WTC11 (cell line): Measurements from ENCODE around the gene UNC5A.

ENCODE experiments used
- ATF2 ChIP-seq: sonication (generic); formaldehyde crosslinking; IDR thresholded peaks from 2 replicates; pipeline ENCODE4 v1.8.1; 2022; ENCODE audit warnings: low read depth, missing genetic modification reagents, borderline replicate concordance
- CTCF ChIP-seq: fragments of 200-600 bp; IDR thresholded peaks from 2 replicates; pipeline ENCODE4 v1.8.0; 2022; ENCODE audit warnings: antibody characterized with exemption
- E2F1 ChIP-seq: sonication (generic); formaldehyde crosslinking; IDR thresholded peaks from 2 replicates; pipeline ENCODE4 v1.8.0; 2022; ENCODE audit warnings: mild to moderate bottlenecking, missing genetic modification reagents
- ELF4 ChIP-seq: sonication (generic); formaldehyde crosslinking; IDR thresholded peaks from 2 replicates; pipeline ENCODE4 v1.8.1; 2022; ENCODE audit warnings: low read depth, mild to moderate bottlenecking, moderate library complexity, missing genetic modification reagents
- ESRRA ChIP-seq: sonication (generic); formaldehyde crosslinking; IDR thresholded peaks from 2 replicates; pipeline ENCODE4 v1.8.1; 2022; ENCODE audit warnings: mild to moderate bottlenecking, missing genetic modification reagents, borderline replicate concordance
- GABPB1 ChIP-seq: sonication (generic); formaldehyde crosslinking; IDR thresholded peaks from 2 replicates; pipeline ENCODE4 v1.8.1; 2023; ENCODE audit warnings: mild to moderate bottlenecking, missing genetic modification reagents
- GTF2I ChIP-seq: fragments of 250-450 bp; sonication (Bioruptor Pico); conservative IDR thresholded peaks from 2 replicates; pipeline ENCODE4 v1.4.0; 2021; ENCODE audit warnings: mild to moderate bottlenecking
- PRDM15 ChIP-seq: sonication (generic); formaldehyde crosslinking; IDR thresholded peaks from 2 replicates; pipeline ENCODE4 v1.8.0; 2022; ENCODE audit warnings: missing genetic modification reagents
- SP1 ChIP-seq: sonication (generic); formaldehyde crosslinking; conservative IDR thresholded peaks from 2 replicates; pipeline ENCODE4 v1.8.1; 2022; ENCODE audit warnings: missing genetic modification reagents
- ZNF263 ChIP-seq: sonication (generic); formaldehyde crosslinking; IDR thresholded peaks from 2 replicates; pipeline ENCODE4 v1.8.1; 2022; ENCODE audit warnings: low read depth, mild to moderate bottlenecking, moderate library complexity, missing genetic modification reagents

- TF ChIP-seq GABPB1 (CRISPR knock-in tag) (no peak), E2F1 (CRISPR knock-in tag) (no peak), ZNF263 (CRISPR knock-in tag) (no peak), ATF2 (CRISPR knock-in tag) (no peak), CTCF (no peak), PRDM15 (no peak), ELF4 (CRISPR knock-in tag) (no peak), GTF2I (CRISPR knock-in tag) (no peak), ESRRA (CRISPR knock-in tag) (no peak), SP1 (no peak)
These were observed 37.4 kb downstream of the UNC5A start for GRCh38 chr5:176847726-176848290.
